Mesendoderm (in vitro differentiated cells): ENCODE measurements around the gene PBX1. TPM values are rescaled to one million over a fixed set of nuclear protein-coding genes. Genes with fewer than 3 reads are reported as not detected.

ENCODE experiments used
- DNase-seq: peaks from one replicate; pipeline ENCODE4 v3.0.0; 2013
- H2AK5ac ChIP-seq: 2 replicates; pipeline ENCODE4 v1.6.1; 2013; ENCODE audit warnings: low read length, inconsistent platforms
- H2BK120ac ChIP-seq: 2 replicates; pipeline ENCODE4 v1.6.1; 2013; ENCODE audit warnings: low read depth, mild to moderate bottlenecking, low read length, moderate library complexity, mixed read lengths
- H2BK15ac ChIP-seq: replicated peaks from 2 replicates; pipeline ENCODE4 v1.6.1; 2013; ENCODE audit warnings: low read depth, mild to moderate bottlenecking, moderate library complexity
- H2BK5ac ChIP-seq: 2 replicates; pipeline ENCODE4 v1.6.1; 2013; ENCODE audit warnings: low read length, inconsistent platforms
- H3K18ac ChIP-seq: 2 replicates; pipeline ENCODE4 v1.6.1; 2013; ENCODE audit warnings: mild to moderate bottlenecking, low read length, mixed read lengths
- H3K23ac ChIP-seq: one replicate; pipeline ENCODE4 v1.6.1; 2013; ENCODE audit warnings: low read length
- H3K27ac ChIP-seq: 2 replicates; pipeline ENCODE4 v1.5.1; 2013; ENCODE audit warnings: low read depth, mild to moderate bottlenecking, inconsistent platforms, low read length, moderate library complexity
- H3K27me3 ChIP-seq: 2 replicates; pipeline ENCODE4 v1.6.1; 2013; ENCODE audit warnings: low read length, control low read depth, mild to moderate bottlenecking, inconsistent platforms; ENCODE audit not compliant: insufficient read depth, poor library complexity
- H3K36me3 ChIP-seq: 2 replicates; pipeline ENCODE4 v1.6.1; 2013; ENCODE audit warnings: low read length, inconsistent platforms; ENCODE audit not compliant: control insufficient read depth, insufficient read depth
- H3K4ac ChIP-seq: one replicate; pipeline ENCODE4 v1.6.1; 2013; ENCODE audit warnings: low read depth, mild to moderate bottlenecking, low read length, moderate library complexity
- H3K4me1 ChIP-seq: 2 replicates; pipeline ENCODE4 v1.6.1; 2013; ENCODE audit warnings: low read depth, low read length, inconsistent platforms; ENCODE audit not compliant: control insufficient read depth
- H3K4me2 ChIP-seq: 2 replicates; pipeline ENCODE4 v1.6.1; 2013; ENCODE audit warnings: low read length
- H3K4me3 ChIP-seq: 2 replicates; pipeline ENCODE4 v1.5.1; 2013; ENCODE audit warnings: mild to moderate bottlenecking, low read length
- H3K56ac ChIP-seq: one replicate; pipeline ENCODE4 v1.6.1; 2013; ENCODE audit warnings: low read length
- H3K79me1 ChIP-seq: 2 replicates; pipeline ENCODE4 v1.6.1; 2013; ENCODE audit warnings: low read length, inconsistent platforms
- H3K79me2 ChIP-seq: 2 replicates; pipeline ENCODE4 v1.6.1; 2013; ENCODE audit warnings: mild to moderate bottlenecking, low read length; ENCODE audit not compliant: control insufficient read depth, insufficient read depth
- H3K9ac ChIP-seq: 2 replicates; pipeline ENCODE4 v1.6.1; 2013; ENCODE audit warnings: low read length, inconsistent platforms
- H4K5ac ChIP-seq: one replicate; pipeline ENCODE4 v1.6.1; 2013; ENCODE audit warnings: low read length
- H4K8ac ChIP-seq: one replicate; pipeline ENCODE4 v1.6.1; 2013; ENCODE audit warnings: low read depth, mild to moderate bottlenecking, control low read depth, low read length, moderate library complexity
- WGBS: extraction: QIAGEN DNeasy Blood & Tissue Kit; methylation state at CpG from one replicate; pipeline ENCODE4 v1.1.7; 2013; ENCODE audit warnings: low lambda C conversion rate, missing lambda C conversion rate; ENCODE audit not compliant: insufficient coverage; ENCODE audit errors: extremely low coverage; 5-methylcytosine and 5-hydroxymethylcytosine counted together
- polyA plus RNA-seq, 2 experiments: library from polyadenylated mRNA; stranded (reverse); fragments of 200-250 nt; gene quantifications; one replicate each; pipeline ENCODE4 v1.2.3, GENCODE V29; 2013

The PBX1 gene
- polyA plus RNA-seq (2013, experiment 1 of 2), result 43.0 TPM
- 42.7 TPM for polyA plus RNA-seq (2013, experiment 2 of 2)

DNA sequence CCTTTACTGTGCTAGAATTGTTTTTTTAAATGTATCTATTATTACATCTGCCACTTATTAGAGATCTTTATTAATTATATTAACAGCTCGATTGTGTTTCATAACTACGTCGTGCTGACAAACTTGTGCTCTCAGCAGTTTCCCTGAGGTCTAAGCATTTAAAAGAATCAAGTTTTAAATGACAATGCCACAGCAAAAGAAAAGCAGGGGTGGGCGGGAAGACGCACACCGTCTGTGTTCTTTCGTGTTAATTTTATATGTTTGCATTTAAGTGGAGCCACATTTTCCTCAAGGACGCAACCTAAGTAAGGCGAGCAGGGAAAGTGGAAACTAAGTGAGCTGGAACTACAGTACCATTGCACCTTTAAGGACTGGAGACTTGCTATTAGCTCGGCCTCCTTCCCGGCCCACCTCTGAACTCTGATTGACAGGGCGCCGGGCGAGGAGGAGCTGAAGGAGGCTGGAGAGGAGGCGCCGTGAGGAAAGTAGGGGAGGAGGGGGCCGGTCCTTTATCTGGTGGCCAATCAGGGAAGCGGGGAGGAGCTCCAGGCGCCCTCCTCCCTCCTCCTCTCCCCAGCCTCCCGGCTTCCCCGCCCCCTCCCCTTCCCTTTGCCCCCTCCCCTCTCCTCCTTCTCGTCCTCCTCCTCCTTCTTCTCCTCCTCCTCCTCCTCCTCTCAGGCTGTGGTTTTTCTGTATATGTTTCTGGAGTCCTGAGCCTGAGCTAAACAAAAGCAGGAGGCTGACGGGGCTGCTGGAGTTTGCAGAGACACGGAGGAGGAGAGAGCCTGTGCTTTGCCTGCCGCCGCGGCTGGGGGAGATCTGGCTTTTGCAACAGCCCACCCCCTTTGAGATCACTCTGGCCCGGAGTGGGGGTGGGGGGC lies at the start of gene PBX1:
TSS of gene PBX1 (plus strand) at position 724 of the 881 bp plus-strand sequence.
- no peak within 1 kb of the TSS for H4K5ac ChIP-seq
- peak within 1 kb of the TSS; percentile 61 for H2BK120ac ChIP-seq
- H2BK15ac ChIP-seq, result peak within 1 kb of the TSS; percentile 57
- no peaks in the 10 kb centered on the region for H3K27me3 ChIP-seq
- peak within 1 kb of the TSS; percentile 80 for H3K4me2 ChIP-seq
- no peak within 1 kb of the TSS for H3K23ac ChIP-seq
- peaks cover 3% of the 10 kb centered on the region for H3K4me1 ChIP-seq
- no peaks in the 10 kb centered on the region for H3K36me3 ChIP-seq
- peak; percentile 100 for DNase-seq
- H3K79me2 ChIP-seq, result peaks cover 15% of the 10 kb centered on the region
- no peak within 1 kb of the TSS for H2BK5ac ChIP-seq
- H3K9ac ChIP-seq, result peak within 1 kb of the TSS; percentile 83
- H4K8ac ChIP-seq, result peak within 1 kb of the TSS; percentile 65
- peak within 1 kb of the TSS; percentile 91 for H3K56ac ChIP-seq
- WGBS, result no CpG with 5 or more reads among the region's 28 CpGs
- no peak within 1 kb of the TSS for H2AK5ac ChIP-seq
- peak within 1 kb of the TSS; percentile 84 for H3K4me3 ChIP-seq
- H3K27ac ChIP-seq, result peak within 1 kb of the TSS; percentile 90
- H3K79me1 ChIP-seq, result peaks cover 3% of the 10 kb centered on the region
- H3K4ac ChIP-seq, result peak within 1 kb of the TSS; percentile 55
- peak within 1 kb of the TSS; percentile 39 for H3K18ac ChIP-seq

DNA sequence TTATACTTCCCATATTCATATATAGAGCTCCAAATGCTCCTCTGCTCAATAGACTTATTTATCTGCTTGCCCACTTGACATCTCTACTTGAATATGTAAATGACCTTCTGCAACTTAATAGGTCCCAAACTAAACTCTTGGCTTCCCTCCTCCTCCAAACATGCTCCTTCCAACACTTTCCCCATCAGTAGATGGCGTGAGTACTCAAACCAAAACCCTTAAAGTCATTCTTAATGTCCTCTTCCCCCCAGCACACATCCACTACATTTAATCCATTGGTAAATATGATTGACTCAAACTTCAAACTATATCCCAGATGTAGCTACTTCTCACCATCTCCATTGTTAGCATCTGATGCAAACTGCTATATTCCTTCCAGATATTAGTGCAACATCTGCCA lies 48.5 kb upstream of the PBX1 start:
- no peak overlapping the region for H4K5ac ChIP-seq
- no peak overlapping the region for H2AK5ac ChIP-seq
- H3K27me3 ChIP-seq, result no peaks in the 10 kb centered on the region
- no peak overlapping the region for H3K27ac ChIP-seq
- no peak overlapping the region for H3K23ac ChIP-seq
- DNase-seq, result peak; percentile 37
- H3K4me2 ChIP-seq, result no peak overlapping the region
- no peak overlapping the region for H3K18ac ChIP-seq
- H3K4ac ChIP-seq, result no peak overlapping the region
- H3K4me1 ChIP-seq, result no peaks in the 10 kb centered on the region
- H2BK15ac ChIP-seq, result no peak overlapping the region
- H3K56ac ChIP-seq, result no peak overlapping the region
- H3K9ac ChIP-seq, result no peak overlapping the region
- H3K79me1 ChIP-seq, result no peaks in the 10 kb centered on the region
- no peak overlapping the region for H2BK120ac ChIP-seq
- H4K8ac ChIP-seq, result no peak overlapping the region
- no peaks in the 10 kb centered on the region for H3K36me3 ChIP-seq
- no peaks in the 10 kb centered on the region for H3K79me2 ChIP-seq
- no peak overlapping the region for H3K4me3 ChIP-seq
- H2BK5ac ChIP-seq, result no peak overlapping the region
- no CpG with 5 or more reads among the region's 1 CpG for WGBS

DNA sequence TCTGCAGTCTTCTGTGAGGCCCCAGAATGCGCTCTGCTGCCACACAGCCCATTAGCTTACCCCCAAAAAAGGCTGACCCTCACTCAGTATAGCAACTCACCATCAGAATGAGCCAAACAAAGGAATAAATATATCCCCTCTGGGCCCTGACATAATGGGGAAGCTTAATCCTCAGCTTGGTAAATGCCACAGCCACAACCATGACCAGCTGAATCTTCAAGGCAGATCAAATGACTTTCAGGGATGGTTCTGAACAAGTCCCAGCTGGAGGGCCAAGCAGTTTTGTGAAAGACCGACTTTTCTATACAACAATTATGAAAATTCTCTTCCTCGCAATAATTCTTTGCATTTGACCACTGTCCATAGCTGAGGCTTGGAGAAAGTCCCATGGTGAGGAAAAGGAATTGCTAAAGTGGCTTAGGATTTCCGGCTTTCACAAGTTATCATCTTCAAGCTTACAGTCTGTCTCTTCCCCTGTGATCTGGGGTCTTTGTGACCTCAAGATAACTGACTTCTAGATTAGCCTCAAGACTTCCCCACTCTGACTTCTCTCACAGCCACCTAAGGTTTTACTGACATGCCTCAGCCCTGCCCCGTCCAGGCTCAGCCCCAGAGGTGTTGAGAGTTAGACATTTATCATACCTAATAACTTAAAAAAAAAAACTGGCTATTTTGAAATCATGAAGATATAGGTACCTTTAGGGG lies 47.8 kb upstream of the PBX1 start:
- Histone ChIP-seq H3K23ac (no peak overlapping the region), H3K9ac (no peak overlapping the region), H3K27ac (no peak overlapping the region), H3K79me1 (no peaks in the 10 kb centered on the region), H3K4me3 (no peak overlapping the region), H2BK15ac (peak overlapping the region; percentile 9), H2BK5ac (no peak overlapping the region), H2AK5ac (no peak overlapping the region), H3K56ac (peak overlapping the region; percentile 15), H3K79me2 (no peaks in the 10 kb centered on the region), H4K8ac (peak overlapping the region; percentile 31), H3K4me2 (no peak overlapping the region), H2BK120ac (no peak overlapping the region), H3K18ac (no peak overlapping the region), H3K4ac (no peak overlapping the region), H3K27me3 (no peaks in the 10 kb centered on the region), H4K5ac (no peak overlapping the region), H3K36me3 (no peaks in the 10 kb centered on the region), H3K4me1 (no peaks in the 10 kb centered on the region)
- no CpG with 5 or more reads among the region's 5 CpGs for WGBS
- DNase-seq, result no peak

DNA sequence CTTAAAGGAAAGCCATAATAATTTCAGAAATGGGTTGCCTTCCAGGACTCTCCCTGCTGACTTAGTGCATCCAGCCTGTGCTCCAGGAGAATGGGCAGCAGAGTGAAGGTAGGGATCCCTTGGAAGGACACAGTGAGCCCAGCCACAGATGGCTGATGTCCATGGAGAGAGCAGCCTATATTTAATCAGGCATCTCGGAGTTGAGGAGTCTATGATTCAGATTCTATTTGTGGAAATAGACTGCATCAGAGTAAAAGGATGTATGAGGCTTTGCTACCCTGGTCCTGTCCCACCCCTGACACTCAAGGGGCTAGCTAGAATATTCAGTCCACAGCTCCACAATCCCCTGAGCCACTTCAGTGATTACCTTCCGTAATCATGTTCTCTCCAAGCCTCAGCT lies 43.8 kb upstream of the PBX1 start:
- Histone ChIP-seq H3K79me2 (no peaks in the 10 kb centered on the region), H4K5ac (no peak overlapping the region), H3K4me2 (no peak overlapping the region), H3K9ac (no peak overlapping the region), H3K36me3 (no peaks in the 10 kb centered on the region), H2BK15ac (no peak overlapping the region), H3K18ac (no peak overlapping the region), H2BK120ac (no peak overlapping the region), H2AK5ac (no peak overlapping the region), H3K4me1 (no peaks in the 10 kb centered on the region), H3K4me3 (no peak overlapping the region), H3K27ac (no peak overlapping the region), H3K27me3 (no peaks in the 10 kb centered on the region), H3K23ac (no peak overlapping the region), H3K4ac (no peak overlapping the region), H2BK5ac (no peak overlapping the region), H4K8ac (no peak overlapping the region), H3K79me1 (no peaks in the 10 kb centered on the region), H3K56ac (no peak overlapping the region)
- no peak for DNase-seq
- no CpG with 5 or more reads among the region's 2 CpGs for WGBS

DNA sequence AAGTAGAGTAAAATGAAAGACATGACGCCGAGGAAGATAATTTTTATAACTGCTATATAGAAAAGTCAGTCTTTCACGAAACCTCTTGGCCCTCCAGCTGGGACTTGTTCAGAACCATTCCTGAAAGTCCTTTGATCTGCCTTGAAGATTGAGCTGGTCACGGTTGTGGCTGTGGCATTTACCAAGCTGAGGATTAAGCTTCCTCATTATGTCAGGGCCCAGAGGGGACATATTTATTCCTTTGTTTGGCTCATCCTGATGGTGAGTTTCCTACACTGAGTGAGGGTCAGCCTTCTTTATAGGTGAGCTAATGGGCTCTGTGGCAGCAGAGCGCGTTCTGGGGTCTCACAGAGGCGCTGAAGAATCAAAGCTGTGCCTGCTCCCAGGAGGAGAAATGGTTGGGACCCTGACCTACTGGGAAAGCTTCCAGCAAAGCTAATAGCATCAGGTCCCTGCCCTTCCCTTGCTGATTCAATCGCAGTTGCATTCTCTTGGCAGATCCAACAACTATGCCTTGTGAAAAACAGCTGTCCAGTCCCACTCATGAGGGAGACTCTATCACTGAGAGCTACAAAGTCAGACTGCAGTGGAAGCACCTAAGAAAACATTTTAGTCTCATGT lies 43.2 kb upstream of the PBX1 start:
- no peak overlapping the region for H3K56ac ChIP-seq
- H3K36me3 ChIP-seq, result no peaks in the 10 kb centered on the region
- no peak for DNase-seq
- no peak overlapping the region for H4K5ac ChIP-seq
- WGBS, result no CpG with 5 or more reads among the region's 8 CpGs
- no peak overlapping the region for H3K9ac ChIP-seq
- H3K4ac ChIP-seq, result no peak overlapping the region
- no peak overlapping the region for H2BK120ac ChIP-seq
- no peak overlapping the region for H4K8ac ChIP-seq
- H2AK5ac ChIP-seq, result no peak overlapping the region
- no peak overlapping the region for H2BK5ac ChIP-seq
- no peak overlapping the region for H3K4me3 ChIP-seq
- no peak overlapping the region for H2BK15ac ChIP-seq
- H3K18ac ChIP-seq, result no peak overlapping the region
- no peaks in the 10 kb centered on the region for H3K27me3 ChIP-seq
- no peak overlapping the region for H3K4me2 ChIP-seq
- H3K79me1 ChIP-seq, result no peaks in the 10 kb centered on the region
- no peak overlapping the region for H3K27ac ChIP-seq
- no peaks in the 10 kb centered on the region for H3K79me2 ChIP-seq
- H3K4me1 ChIP-seq, result no peaks in the 10 kb centered on the region
- H3K23ac ChIP-seq, result no peak overlapping the region
